NCI-H748 treated with DMSO at 0.1 percent for 48 hours (cell line): ENCODE measurements around the gene BRIP1.
A peak's percentile ranks its signal among the peaks of the same experiment; 100 is the strongest.
"Not testable (repeated sequence)": the region's sequence is repeated elsewhere in the genome, so short reads cannot be mapped to it uniquely, and the experiment has no call there.

Experiments used
- DNase-seq: peaks from one replicate; lab custom pipeline; 2025; lab: John Stamatoyannopoulos, UW

The BRIP1 gene

DNA sequence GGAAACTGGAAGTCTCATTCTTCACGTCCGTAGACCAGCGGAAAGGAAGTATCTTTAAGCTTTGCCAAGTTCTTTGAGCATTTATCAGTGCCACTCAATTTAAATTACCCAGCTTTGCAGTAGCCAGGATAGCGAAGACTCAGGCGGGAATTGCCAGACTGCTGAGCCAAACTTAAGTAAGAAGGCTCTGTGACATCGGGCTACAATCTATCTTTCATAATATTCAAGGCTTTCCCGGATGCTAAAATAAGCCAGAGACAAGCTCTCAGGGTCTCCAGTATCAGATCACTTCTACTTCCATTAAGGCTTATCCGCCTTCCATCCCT, 436 bp upstream of the BRIP1 start:
- no peak for DNase-seq

DNA sequence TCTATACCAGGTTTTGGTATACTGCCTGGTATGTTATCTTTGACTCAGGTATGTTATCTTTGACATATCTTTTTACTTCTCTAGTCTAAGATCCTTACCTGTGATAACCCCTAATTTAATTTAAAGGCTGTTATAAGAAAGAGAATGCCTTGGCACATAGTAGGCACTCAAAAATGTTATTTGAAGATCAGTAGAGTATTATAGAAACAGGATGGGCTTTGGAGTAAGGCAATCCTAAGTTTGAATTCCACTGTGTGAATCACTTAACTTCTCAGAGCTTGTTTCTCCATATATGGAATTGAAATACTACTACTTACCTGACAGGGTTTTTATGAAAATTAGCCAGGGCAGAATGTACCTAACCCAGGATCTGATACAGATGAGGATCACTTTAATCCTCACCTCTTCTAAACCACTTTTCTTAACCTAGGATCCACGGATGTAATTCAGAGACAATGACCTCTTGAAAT, 1.2 kb downstream of the BRIP1 start:
- DNase-seq, result no peak

- DNase-seq, result not testable (repeated sequence)
Measured at GRCh38 chr17:61860397-61860796, 2.9 kb downstream of the BRIP1 start.

DNA sequence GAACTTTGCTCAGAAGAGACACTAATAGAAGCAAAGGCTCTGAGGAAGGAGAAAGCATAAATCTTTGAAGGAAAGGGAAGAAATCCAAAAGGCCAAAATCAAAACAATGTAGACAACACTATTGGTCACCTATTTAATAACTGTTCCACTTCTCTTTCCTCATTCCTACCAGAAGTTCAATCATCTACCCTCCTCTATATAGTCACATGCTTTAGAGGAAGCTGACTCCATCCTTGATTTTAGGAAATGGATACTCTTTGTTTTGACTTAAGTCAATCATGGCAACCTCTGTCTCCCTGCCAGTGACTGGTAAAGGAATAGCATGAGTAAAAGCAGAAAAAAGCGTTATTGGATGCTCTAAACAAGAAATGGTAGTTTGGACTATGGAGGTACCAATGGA, 7.3 kb downstream of the BRIP1 start:
- no peak for DNase-seq

GRCh38 chr17:61852857-61853256, 10.5 kb downstream of the BRIP1 start:
- DNase-seq, result no peak

DNA sequence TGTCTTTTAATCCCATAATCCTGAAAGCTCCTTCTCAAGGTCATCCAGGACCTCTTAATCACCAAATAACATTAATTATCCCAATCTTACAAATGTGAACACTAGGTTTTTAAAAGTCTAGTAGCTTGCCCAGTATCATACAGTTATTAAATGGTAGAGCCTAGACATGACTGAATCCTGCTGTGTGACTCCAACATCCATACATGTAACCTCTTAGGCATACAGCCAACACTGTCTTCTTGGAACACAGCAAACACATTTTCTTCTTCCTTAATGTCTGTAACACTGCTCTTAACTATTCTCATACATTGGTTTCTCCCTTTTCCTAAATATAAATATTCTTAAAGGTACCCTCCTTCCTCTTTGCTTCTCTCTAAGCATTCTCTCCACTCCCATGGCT, 13.7 kb downstream of the BRIP1 start:
- no peak for DNase-seq

- no peak for DNase-seq
Measured at GRCh38 chr17:61848896-61849295, 14.4 kb downstream of the BRIP1 start.

- no peak for DNase-seq
Measured at GRCh38 chr17:61848247-61848646, 15.1 kb downstream of the BRIP1 start.

- DNase-seq, result no peak
Measured at GRCh38 chr17:61847659-61848058, 15.7 kb downstream of the BRIP1 start.

DNA sequence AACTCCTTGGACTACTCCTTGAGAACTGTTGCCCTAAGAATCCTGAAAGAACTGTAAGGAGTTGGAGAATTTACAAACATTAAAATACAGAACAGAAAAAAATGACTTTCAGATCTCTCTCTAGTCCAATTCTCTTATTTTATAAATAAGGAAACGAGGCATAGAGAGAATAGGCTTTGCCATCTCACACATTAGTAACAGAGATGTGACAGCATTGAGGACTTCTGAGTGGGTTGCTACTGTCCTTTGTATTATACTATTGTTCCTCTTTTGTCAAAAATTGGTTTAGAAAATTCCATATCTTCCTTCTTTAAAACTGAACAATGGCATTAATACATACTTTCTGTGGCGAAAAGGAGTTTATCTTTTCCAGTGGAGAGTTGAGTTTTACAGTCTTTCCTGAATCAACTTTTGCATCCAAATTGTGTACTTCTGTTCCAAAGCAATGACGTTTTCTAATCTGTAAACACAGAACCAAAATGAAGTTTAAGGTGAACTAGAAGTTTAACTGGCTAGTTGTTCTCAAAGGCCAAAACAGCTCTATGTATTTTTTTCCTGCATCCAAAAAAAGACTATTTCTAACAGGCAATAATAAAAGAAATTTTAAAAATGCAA, 16.5 kb downstream of the BRIP1 start:
- no peak for DNase-seq

DNA sequence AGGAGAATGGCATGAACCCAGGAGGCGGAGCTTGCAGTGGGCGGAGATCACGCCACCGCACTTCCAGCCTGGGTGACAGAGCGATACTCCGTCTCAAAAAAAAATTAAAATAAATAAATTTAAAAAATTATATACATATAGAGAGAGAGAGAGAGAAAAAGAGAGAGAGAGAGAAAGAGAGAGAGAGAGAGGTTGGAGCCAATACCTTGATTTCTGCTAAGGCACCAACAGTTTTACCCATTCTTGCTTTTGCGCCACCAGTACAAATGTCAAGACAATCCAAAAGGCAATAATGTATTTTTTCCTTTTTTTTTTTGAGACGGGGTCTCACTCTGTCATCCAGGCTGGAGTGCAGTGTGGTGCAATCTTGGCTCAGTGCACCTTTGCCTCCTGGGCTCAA, 17.2 kb downstream of the BRIP1 start:
- DNase-seq, result no peak

DNA sequence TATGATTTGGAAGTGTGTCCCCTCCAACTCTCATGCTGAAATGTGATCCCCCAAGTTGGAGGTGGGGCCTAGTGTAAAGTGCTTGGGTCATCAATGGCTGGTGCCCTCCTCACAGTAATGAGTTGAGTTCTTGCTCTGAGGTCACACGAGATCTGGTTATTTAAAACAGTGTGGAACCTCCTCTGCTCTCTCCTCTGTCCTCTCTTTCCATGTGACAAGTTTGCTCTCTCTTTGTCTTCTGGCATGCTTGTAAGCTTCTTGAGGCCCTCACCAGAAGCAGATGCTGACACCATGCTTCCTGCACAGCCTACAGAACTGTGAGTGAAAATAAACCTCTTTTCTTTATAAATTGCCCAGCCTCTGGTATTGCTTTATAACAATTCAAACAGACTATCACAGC, 19.9 kb downstream of the BRIP1 start:
- DNase-seq, result no peak

DNA sequence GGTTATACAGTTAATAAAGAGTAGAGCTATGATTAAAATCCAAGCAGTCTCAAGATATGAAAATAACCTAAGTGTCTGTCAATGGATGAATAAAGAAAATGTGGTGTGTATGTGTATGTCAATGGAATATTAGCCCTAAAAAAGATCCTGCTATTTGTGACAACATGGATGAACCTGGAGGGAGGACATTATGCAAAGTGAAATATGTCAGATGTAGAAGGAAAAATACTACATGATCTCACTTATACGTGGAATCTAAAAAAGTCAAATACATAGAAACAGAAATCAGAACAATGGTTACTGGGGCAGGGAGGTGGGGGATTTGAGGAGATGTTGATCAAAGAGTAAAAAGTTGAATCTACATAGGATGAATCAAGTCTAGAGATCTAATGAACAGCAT, 20.4 kb downstream of the BRIP1 start:
- no peak for DNase-seq

GRCh38 chr17:61839300-61839786, 24.0 kb downstream of the BRIP1 start:
- DNase-seq, result no peak

DNA sequence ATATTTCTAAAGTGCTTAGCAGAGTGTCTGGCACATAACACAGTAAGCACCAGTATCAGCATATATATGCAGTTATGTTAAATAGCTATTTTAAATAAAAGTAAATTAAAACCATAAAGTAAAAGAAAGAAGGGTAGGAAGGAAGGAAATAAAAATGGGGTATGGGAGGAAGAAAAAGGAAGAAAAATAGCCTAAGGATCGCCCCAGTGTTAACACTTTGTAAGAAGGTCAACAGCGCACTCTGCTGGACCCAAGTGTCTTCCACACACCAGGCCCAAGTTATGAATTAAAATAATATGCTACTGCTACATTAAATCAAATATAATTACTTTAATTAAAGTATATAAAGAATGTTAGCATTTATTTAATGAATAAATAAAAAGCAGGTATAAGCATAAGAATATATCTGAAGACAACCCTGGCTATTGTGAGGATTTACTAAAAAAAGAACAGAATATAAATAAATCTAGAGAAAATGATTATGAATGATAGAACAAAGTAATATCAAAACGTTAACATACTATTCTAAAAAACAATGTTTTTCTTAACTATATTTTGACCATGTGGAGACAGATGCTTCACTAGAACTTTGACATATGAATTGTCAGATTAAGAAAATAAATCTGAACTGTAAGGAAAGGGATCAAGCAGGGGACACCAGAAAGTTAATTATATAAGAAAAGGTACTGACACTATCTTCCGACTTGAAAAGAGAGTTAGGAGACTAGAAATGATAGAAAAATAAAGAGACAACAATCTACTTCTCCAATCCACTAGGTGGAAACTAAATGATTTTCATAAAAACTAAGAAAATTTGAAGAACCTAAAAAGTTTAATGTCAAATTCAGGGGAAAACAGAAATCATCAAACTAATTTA, 25.9 kb downstream of the BRIP1 start:
- DNase-seq, result peak; percentile 25

DNA sequence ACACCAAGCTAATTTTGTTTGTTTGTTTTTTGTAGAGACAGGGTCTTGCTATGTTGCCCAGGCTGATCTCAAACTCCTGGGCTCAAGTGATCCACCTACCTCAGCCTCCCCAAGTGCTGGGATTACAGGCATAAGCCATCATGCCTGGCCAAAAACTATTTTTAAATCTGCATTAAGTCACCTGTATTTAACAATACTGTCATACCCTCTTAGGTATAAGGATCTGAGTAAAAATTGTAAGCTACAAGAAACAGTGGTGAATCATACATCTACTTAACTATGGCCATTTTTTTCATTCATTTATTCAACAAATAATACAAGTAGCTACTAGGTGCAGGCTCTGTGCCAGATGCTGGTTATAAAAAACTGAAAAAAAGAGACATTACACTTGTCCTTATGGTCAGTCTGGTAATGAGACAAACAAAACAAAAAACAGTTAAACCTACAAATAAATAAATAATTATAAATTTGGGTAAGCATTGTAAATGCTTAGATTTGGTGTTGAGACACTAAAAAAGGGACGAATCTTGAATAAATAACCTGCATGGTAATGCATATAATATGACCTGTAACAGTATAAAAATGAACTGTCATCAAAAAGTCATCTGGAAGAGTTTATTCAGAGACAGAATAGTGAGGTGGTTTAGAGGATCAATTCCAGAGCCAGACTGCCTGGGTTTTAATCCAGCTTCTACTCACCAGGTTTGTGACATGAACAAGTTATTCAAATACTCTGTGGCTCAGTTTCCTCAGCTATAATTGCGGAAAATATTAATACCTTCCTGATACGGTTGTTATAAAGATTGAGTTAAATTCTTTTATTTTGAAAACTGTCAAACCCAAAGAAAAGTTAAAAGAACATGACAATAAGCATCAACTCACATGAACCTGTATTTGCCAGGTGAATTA, 26.8 kb downstream of the BRIP1 start:
- no peak for DNase-seq

DNA sequence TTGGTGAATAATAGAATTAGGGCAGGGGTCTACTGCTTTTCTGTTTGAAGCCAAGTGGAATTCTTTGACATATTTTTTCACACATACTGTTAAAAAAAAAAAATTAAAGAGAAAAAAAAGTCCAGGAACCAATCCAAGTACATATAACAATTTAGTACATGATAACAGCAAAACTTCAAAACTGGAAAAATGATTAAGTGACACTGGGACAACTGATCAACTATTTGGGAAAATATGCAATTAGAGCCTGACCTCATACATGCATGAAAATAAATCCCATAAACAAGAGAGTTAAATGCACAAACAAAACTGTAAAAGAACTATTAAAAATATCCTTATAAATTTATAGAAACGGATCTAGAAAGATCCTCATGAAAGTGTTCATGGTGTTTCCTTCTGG, 27.7 kb downstream of the BRIP1 start:
- no peak for DNase-seq

GRCh38 chr17:61834610-61835009, 28.7 kb downstream of the BRIP1 start:
- no peak for DNase-seq

DNA sequence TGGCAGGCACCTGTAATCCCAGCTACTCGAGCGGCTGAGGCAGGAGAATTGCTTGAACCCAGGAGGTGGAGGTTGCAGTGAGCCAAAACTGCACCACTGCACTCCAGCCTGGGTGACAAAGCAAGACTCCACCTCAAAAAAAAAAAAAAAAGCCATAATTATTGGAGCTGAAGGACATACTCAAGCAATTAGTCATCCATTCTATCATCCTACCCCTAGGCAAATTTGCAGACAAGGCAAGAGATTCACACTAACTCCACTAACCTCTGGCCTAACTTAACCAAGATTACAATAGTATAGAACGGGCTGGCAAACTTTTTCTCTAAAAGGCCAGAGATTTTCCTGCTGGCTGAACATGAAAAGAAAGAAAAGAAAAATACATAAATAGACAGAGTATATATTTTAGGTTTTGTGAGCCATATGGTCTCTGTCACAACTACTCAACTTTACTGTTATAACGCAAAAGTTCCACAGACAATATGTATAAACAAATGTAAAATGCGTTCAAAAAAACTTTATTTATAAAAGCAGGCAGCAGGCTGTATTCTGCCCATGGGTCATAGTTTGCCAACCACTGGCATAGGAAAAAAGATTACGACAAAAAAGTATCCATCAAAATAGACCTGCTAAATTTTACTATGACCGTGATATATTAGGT, 29.7 kb downstream of the BRIP1 start:
- DNase-seq, result no peak

DNA sequence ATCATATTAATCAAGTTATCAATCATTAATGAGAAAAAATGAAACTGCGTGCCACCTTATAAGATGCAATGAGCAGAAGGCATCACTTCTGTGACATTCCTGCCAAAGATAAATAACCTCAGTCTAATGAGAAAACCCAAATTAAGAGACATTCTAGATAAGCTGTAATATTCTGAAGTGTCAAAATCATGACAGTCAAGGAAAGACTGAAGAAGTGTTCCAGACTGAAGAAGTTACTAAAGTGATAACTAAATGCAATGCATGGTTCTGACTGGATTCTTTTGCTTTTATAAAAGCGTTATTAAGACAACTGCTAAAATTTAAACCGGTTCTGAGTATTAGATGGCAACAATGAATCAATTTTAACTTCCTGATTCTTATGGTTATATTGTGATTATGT, 30.9 kb downstream of the BRIP1 start:
- no peak for DNase-seq

DNA sequence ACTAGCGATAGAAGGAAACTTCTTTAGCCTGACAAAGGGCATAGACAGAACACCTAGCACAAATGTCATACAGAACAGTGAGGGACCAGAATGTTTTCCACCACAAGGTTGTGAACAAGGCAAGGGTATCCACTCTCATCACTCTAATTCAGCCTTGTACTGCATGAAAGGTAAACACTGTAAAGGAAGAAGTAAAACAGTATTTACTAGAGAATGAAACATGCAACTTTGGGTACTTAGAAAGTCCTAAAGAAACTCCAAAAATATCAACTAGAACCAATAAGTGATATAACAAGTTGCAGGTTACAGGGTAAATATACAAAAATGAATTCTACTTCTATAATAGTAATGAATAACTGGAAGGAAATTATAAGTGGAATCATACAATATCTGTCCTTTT, 32.2 kb downstream of the BRIP1 start:
- no peak for DNase-seq

DNA sequence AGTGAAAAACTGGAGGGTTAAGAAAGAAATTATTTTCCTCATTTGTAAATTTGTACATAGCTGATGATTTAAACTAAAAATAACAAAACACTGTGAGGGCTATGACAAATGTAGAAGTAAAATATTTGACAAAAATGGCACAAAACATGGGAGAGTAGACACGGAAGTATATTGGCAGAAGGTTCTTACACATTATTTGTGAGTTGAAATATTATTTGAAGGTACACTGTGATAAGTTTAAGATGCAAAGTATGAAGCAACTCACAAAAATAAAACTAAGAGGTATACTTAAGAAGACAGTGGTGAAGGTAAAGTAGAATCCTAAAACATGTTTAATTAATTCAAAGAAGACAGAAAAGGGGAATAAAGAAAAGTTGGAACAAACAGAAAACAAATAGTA, 34.6 kb downstream of the BRIP1 start:
- no peak for DNase-seq
